HG02870 (cell line): Measurements from ENCODE around the gene ABLIM3.

Experiments used
- ATAC-seq: cut with Tn5 transposase; IDR thresholded peaks from one replicate; pipeline ENCODE4 v1.9.1; 2021; ENCODE audit warnings: mild to moderate bottlenecking, moderate library complexity; ENCODE audit not compliant: unreplicated experiment

Gene ABLIM3

DNA sequence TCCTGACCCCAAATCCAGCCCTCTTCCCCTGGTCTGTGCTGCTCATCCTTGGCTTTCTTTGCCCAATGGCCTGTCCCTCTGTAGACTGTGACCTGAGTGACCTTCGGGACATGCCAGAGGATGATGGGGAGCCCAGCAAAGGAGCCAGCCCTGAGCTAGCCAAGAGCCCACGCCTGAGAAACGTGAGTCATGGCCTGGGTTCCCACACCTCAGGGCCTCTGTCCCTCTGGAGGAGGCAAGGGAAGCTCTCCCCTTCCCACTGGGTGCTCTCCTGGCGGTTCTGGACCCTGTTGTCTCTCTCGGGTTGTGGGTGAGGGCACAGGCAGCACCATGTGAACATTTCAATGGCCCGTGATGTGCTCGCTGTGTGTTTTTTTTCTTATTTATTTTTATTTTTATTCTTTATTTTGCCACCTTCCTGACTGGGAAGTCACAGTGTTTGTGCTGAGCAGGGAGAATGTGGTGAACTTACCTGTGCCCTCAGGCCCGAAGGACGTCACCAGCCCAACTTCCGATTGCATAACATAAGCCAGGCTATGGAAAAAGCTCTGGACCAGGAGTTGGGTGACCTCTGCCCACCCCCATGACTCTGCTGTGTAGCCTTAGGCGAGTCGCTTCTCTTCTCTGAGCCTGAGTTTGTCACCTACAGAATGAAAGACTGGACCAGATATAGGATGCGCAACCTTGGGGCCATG is 159.9 kb downstream of the ABLIM3 start:
- ATAC-seq = no peak

- no peak for ATAC-seq
Observed at GRCh38 chr5:149301744-149302380, 160.6 kb downstream of the ABLIM3 start.

DNA sequence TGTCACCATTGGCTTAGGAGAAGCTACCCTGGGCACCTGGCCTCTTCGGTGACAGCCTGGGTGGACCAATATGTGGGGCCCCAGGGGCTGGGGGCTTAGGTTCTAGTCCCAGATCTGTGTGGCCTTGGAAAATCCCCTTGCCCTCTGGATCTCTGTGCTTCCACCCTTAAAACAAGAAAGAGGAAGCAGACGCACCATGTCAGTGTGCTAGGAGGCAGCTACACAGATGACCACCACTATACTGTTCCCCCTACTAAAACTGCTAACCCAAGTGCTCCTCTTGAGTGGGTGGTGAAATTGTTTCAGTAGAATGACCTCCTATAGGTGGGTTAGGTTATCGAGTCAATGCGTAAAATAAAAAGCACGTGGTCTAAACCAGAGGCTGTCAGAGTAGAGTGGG is 161.3 kb downstream of the ABLIM3 start:
- no peak for ATAC-seq

DNA sequence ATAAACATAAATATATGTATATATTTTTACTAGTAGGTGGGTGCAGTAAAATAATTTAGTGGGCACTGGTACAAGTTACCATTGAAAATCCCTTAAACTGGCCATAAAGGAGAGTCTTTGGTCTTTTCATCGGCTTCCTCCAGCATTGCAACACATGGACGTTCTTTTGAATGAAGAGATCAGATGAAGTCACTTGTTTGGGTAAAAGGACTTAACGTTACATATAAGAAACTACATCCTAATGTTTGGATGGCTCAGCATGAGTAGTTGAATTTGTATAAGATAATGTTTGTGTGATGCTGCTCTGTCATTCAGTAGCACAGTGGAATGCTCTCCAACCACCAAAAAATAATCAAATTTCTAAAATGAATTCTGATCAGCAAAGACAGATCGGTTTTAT is 161.9 kb downstream of the ABLIM3 start:
- no peak for ATAC-seq

GRCh38 chr5:149304195-149305078 is 163.1 kb downstream of the ABLIM3 start:
- ATAC-seq = no peak

DNA sequence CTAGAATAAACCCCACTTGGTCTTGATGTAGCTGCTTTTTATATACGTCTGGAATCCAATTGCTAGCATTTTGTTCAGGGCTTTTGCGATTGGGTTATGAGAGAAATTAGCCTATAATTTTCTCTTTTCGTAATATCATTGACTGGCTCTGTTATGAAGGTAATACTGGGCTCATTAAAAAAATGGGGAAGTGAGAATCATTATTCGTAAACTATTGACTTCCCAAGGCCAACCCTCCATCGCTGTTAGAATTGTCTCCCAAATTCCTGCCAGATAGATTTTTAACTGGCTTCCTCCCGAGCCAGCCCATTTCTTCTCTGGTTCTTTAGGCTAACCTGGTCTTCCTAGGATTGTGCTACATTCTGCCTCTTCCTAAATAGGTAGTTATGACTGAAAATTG is 168.1 kb downstream of the ABLIM3 start:
- no peak for ATAC-seq
